A172 (cell line): ENCODE data around the gene VAC14. TPM values are rescaled to one million over a fixed set of nuclear protein-coding genes. Genes with fewer than 3 reads are reported as not detected.
"Not testable (repeated sequence)": the region's sequence is repeated elsewhere in the genome, so short reads cannot be mapped to it uniquely, and the experiment has no call there.

ENCODE experiments used
- DNase-seq: peaks from one replicate; pipeline ENCODE4 v3.0.0-alpha.2; 2015; ENCODE audit warnings: low spot score
- total RNA-seq: library from RNA; depleted of rRNA; stranded (reverse); fragments of >200 nt; shearing (Covaris generic); gene quantifications from 2 replicates; pipeline ENCODE4 v1.2.3, GENCODE V29; 2014; rRNA removed

The VAC14 gene
- total RNA-seq = 58.8 and 66.5 TPM in 2 replicates

DNA sequence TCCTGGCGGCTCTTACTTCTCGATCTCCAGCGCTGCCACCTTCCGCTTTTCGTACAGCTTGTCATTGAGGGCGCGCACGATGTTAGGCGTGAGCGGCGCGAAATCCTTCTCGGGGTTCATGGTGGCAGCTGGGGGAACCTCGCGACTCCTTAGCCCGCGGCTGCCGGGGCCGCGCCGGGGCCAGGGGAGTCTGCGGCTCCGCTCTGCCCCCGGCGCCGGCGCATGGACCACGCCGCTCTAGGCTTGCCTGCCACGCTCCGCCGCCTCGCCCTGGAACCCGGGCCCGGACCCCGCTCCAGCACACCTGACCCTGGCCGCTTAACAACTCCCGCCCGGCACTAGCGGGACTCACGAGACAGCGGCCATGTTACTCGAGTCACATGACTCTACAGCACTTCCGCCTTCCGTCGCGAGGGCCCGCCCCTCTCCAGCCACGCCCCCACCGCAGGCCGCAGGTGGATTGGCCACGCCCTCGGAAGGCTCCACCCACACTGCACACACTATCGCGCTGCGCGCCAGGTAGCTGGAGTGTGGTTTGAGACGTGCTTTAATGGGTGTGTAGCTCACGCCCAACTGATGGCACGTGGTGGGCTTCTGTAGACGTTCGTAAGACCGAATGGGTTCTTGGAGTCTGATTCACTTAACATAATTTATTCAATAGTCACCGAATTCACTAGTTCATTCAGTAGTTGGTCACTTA lies at the start of gene VAC14:
VAC14 (minus strand) TSS at position 378 of the 700 bp plus-strand sequence; CDS start at position 120, 258 bp downstream.
- peak; percentile 87 for DNase-seq

DNA sequence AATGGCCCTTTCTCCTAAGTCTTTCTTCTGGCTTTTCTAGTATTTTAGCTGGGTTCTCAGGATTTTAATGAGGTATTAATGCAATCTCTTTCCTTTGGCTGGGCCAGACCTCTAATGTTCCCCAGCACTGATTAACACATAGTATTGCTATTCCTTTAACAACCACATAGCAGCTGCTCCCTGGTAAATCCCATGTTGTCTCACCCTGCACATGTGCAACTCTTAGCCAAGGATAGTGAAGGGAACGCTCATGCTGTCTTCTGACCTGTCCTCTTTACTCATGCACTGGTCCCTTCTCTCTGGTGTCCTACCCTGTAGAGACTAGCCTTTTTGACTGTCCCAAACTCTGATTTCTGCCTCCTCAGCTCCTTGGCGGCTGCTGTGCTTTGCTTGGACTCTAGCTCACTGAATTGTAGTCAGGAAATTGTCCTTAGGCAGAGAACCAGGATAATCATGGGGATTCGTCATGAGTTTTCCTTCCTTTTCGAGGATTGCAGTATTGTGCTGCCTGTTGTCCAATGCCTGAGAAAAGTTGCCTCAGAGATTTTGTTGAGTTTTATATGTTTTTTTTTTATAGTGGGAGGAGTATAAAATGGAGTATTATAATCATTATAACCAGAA lies 22.6 kb upstream of the VAC14 start:
- not testable (repeated sequence) for DNase-seq

DNA sequence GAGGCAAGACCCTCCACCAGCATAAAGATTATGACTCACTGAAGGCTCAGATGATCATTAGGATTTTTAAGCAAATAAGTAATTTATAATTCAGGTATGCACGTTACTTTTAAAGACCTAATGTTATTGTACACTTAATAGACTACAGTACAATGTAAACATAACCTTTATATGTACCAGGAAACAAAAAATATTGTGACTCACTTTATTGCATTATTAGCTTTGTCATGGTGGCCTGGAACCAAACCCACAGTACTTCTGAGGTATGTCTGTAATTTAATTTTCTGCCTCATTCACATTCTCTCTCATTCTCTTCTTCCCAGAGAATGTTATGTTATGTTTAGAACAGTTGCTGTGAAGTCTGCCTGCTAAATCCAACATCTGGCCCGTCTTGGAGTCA lies 21.8 kb upstream of the VAC14 start:
- DNase-seq = not testable (repeated sequence)

DNA sequence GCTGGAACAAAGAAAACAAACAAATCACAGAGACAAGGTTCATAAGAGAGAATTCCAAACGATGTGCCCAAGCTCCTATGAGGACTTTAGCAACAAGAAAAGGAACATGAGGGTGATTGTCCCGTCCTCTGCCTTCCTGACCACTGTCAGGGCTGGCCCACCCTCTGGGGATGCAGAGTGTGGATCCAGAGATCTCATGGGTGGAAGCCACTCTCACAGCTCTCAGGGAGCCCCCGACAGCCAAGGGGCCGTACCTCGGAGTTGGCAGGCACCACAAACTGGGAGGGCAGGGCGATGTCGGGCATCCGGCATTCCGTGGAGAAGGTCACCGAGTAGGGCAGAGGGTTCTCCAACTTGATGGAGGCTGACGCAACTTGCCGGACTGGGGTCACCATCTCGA lies 17.1 kb upstream of the VAC14 start:
- DNase-seq = not testable (repeated sequence)

DNA sequence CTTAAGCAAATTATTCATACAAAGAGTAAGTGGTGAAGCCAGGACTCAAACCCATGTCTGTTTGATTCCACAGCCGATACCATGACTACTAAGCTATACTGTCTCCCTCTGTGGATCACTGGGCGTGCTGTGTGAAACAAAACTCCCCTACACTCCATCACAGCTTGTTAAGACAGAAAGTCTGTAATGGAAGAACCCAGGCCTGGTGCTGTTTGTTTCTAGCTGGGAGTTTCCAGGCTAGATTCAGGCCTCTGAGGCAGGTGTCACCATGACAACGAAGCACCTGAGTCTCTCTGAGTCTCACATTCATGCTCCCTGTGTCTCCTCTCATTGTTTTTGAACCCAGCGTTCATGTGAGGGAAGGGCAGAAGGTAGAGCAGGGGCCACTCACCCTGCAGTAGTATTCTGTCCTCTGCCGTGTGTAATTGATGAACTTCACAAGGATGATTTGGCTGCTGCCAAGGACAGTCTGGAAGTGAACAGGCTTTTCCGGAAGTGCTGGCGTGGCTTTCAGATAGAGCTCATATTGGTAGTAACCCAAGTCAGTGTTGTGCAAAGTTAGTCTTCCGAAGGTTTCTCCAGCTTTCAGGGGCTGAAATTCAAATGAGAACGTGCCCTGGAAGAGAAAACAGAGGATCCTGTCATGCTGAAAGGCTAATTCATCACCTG lies 8.6 kb upstream of the VAC14 start:
- DNase-seq = no peak

DNA sequence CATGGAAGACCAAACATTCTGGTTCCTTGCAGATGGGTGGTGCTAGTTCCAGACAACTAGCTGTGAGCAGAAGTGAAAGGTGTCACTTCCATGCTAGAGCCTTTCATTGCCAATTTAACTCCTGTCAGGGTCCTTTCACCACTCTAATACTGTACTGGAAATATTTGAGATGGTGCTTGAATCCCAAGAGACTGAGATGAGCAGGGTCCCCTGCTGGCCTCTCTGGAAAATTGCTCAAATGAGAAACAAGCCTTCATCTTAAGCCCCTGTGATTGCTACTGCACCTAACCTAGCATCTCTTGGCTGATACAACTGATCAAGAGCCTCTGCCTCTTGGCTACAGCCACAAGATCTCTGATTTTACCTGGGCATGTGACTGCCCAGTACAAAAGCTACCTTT lies 7.4 kb upstream of the VAC14 start:
- DNase-seq = no peak

DNA sequence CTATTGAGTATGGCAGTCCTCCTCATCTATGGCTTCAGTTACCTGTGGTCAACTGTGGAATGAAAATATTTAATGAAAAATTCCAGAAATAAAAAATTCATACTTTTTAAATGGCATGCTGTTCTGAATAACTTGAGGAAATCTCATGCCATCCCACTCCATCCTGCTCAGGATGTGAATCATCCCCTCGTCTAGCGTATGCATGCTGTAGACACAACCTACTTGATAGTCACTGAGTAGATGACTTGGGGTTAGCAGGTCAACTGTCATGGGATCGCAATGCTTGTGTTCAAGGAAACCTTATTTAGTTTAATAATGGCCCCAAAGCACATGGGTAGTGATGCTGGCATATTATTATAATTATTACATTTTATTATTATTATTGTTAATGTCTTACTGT lies 4.8 kb upstream of the VAC14 start:
- peak; percentile 89 for DNase-seq

DNA sequence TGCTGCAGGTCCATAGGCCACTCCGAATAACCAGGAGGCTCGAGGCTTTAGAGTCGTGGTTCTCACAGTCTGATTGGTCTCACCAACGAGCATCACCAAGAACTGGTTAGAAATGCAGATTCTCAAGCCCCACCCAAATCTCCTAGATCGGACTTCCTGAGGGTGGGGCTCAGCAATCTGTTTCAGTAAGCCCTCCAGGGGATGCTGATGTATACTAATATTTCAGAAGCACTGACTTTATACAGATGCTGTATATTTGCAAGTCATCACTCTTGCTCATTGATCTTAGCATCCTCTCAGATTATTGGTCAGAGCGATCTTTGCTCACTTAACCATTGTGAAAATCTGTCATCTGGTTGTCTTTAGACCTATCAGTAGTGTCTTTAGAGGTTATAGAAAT lies 4.4 kb upstream of the VAC14 start:
- DNase-seq = peak; percentile 73

DNA sequence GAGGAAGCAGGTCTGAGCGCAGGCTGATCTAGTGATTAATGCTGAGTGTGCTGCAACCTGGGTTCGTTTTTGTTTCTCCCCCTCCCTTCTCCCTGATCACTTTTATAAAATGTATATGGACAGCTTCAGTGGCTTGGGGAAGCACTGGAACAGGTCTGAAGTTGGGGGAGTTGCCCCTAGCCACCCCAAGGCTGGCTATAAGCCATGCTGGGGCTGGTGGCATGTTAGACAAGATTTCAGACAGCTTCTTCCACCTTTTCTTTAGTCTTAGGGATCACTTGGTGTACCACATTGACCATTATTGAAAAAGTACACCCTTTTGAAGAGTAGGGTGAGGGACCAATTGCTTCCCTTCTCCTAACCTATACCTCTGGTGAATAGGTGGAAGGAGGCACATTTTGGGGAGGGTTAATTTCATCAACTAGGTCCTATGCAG lies 3.8 kb upstream of the VAC14 start:
- DNase-seq = no peak

DNA sequence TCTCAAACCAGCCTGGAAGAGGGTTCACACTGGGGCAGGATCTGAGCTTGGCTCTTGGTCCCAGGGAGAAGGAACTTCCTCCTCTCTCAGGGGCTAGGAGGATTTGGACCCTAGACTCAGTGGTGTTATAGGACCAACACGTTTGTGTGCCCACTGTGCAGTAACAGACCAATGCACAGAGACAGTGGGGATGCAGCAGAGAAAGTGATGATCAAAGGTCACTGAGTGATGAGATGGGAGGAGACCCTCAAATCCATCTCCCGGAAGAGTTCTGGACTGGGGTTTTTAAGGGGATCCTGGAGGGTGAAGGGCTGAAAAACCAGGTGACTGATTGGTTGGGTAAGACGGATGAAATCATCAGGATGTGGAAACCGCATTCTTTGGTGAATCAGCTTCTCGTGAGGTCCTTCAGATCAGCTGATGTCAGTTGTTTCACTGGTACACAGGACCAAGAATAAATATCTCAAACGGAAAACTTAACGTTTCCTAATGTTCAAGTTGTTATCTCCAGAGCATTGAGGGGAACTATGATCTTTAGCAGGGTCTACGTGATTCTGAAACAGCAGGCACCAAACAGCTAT lies 3.3 kb upstream of the VAC14 start:
- peak; percentile 97 for DNase-seq

DNA sequence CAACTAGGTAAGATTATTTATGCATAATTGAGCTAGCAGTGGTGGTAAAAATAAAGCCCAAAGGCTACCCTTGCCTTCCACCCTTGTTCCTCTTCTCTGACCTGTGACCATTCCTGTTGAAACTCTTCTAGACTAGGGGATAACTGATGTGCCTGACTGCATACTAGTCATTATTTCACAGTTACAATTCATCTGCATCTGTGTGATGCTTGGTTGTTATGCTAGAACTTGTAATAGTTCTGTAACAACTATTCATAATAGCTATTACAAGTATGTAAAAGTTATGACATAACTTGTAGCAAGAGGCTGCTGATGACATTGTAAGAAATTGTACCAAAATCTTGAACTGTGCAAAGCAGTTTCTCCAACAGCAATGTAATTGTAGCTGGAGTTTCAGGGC lies 2.4 kb upstream of the VAC14 start:
- no peak for DNase-seq

DNA sequence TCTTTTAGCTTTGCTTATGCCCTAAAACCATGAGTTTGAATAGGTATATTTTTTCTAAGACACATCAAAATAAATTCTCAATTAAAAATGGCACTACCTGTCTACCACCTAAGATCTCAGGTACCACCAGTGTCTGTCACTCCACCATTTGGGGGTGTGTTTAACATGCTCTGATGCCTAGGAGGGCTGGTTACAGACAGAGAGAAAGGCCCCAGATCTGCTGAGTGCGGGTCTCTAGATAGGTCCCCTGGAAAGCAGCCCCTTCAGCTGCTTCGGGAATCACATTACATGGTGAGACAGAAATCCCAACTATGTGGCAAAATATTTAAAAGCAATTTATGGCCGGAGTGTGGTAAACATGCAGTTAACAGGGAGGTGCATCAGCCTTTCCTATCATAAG lies 653 bp upstream of the VAC14 start:
- DNase-seq = no peak

DNA sequence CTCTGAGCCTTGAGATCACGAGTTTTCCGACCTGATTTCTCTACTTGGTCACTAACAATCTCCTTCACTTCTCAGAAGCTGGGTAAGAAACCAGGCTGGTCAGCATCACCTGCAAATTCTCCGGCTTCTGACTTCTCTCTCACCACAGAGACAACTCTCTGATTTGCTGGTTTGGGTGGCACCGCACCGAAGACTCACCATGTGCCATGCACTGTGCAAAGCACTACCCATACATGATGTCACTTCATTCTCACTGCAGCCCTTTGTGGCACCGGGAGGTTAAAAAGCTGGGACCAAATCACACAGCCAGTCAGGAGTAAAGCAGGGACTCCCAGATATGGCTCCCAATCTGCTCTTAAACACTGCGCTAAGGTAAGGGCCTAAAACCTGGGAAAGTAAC lies 647 bp downstream of the VAC14 start:
- DNase-seq = peak; percentile 8

DNA sequence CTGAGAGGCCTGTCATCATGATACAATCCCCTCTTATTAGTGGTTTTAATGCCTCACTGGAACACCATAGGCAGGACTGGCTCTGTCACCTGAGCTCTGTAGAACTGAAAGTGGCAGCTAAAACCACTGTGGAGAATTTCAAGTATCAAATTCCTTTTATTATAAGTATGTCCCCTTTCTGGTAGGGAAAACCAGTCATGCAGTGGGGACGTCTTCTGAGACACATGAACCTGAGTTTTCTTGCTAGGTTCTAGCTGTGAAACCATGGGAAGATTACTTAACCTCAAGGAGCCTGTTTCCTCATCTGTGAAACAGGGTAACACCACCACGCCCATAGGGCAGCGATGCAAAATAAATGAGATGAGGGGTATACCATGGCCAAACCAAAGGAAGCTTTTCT lies 4.7 kb downstream of the VAC14 start:
- no peak for DNase-seq

DNA sequence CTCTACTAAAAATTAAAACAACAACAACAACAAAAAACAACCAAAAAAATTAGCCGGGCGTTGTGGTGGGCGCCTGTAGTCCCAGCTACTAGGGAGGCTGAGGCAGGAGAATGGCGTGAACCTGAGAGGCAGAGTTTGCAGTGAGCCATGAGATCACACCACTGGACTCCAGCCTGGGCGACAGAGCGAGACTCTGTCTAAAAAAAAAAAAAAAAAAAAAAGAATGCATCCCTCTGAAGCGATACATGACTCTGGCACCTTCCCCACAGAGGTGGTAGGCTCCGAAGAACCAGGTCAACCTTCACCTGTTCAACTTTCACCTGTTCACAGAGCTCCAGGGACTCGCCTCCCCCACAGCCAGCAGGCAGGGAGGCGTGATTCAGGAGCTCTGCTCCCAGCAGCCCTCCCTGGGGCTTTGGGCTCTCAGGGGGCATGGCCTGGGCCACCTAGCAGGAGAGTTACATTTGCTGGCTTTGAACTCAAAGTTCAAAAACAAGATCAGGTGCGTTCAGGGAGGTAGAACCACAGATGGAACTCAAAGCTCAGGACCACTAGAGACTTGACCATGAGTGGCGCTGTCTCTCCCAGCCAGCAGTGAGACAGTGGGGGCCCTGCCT lies 5.6 kb downstream of the VAC14 start:
- no peak for DNase-seq

DNA sequence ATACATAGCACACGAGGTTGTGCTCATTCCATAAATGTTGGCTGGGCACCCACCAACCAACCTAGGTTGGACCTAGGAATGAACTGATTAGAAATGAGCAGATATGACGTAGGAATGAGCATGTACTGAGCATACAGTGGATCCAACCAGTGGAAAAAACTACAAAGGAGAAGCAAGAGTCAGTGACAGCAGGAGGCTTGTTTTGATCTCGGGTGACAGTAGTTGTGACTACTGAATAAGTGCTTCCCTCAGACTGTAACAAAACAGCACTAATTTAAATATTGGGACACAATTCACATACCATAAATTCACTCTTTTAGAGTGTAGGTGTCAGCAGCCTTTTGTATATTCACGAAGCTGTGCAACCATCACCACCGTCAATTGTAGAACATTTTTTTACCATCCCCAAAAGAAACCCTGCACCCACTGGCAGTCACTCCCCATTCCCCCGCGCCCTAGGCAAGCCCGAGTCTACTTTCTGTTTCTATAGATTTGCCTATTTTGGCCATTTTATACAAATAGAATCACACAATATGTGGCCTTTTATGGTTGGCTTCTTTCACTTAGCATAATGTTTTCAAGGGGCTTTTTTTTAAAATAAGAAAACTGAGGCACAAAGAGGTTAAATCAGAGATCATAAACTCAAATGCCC lies 7.0 kb downstream of the VAC14 start:
- no peak for DNase-seq

DNA sequence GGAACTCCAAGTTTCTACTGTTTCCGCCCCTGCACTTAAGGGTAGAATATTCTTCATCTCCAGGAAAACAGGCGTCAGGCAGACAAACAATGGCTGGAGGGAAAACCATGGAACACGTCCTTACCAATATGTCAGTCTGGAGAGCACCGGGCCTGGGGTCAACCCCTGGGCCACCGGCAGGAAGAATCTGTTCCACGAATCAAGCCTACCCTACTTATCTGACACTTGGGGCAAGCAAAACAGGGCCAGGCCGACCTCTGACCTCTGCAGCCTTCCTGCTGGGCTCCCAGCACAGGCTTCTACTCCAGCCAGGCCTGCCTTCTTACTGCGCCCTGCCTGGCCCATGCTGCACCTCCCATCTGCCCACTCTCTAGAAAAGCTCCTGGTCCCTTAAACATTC lies 10.1 kb downstream of the VAC14 start:
- no peak for DNase-seq

DNA sequence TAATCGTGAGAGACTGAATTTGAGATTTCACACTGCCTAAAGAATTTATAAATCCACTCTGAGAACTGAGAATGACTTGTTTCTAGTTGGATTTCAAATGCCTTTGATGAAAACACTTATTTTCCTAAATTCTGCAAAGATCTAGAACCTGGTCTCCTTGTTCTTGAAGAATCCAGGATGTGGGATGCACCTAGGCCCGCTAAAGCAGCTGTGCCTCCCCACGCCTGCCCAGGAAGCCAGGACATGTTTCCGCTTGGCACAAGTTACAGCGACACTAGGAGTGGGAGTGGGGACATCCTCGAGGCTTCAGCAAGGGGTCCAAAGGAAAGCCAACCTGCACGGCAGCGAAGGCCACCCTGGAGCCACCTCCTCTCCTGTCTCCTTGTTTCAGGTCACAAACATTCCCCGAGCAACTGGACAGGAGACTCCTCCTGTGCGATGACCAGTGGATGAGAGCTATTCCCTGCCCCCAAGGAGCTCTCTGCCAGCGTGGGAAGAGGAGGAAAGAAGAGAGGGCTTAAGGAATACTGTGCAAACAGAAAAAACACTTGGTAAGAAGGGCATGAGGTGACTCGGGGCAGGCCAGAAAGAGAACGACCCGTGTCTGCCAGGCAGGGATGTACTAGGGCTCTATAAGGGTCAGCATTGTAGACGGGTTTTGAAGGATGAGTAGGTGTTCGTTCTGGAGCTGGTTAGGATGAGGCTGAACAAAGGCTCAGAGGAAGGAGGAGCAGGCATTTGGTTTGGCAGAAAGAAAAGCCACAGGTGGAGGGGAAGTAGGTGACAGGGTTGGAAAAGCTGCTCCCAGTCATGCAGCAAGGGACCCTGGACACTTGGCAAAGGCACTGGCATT lies 11.1 kb downstream of the VAC14 start:
- no peak for DNase-seq

DNA sequence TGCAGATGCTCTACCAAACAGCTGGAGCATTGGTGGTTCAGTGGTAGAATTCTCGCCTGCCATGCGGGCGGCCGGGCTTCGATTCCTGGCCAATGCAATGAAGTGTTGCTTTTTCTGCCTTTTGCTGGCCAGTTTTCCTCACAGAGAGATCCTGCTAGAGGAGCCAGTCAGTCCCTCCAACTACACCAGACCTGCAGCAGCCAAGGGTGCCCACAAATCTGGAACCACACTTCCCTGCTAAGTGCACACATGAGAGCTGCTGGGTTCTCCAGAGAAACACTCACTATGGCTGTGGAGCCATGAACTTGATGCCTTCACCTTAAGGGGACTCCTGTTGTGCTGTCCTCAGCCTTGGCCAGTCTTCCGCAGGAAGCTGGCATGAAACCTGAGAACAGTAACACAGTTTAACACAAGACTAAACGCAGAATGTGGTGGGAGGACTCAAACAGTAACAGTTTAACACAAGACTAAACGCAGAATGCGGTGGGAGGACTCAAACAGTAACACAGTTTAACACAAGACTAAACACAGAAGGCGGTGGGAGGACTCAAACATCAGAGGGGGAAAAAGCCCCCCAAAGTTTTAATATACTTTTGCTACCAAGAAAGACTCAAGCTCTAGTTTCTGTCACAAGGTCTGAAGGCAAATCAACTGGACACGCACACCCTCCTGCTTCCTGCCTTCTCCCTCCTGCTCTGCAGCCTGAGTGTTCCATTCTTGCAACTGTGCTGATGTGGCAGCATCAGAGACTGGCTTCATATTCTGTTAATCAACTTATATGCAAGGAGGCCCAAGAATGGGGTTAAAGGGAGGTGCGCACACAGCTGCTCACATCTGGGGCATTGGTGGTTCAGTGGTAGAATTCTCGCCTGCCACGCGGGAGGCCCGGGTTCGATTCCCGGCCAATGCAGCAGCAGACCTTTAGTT lies 12.0 kb downstream of the VAC14 start:
- DNase-seq = no peak
